GM12873 (cell line): ENCODE results near the gene MAPRE3.

ENCODE experiments used
- TF ChIP-seq, protein P1 (sequence below): IDR thresholded peaks from 2 replicates; pipeline ENCODE4 v1.5.1; 2012; ENCODE audit warnings: low read depth, mild to moderate bottlenecking, moderate library complexity, low read length, control low read depth; ENCODE audit not compliant: insufficient read depth; ENCODE audit errors: missing control alignments

Gene MAPRE3

GRCh38 chr2:26952374-26952773 lies 18.1 kb upstream of the MAPRE3 start:
- TF ChIP-seq, protein P1, sequence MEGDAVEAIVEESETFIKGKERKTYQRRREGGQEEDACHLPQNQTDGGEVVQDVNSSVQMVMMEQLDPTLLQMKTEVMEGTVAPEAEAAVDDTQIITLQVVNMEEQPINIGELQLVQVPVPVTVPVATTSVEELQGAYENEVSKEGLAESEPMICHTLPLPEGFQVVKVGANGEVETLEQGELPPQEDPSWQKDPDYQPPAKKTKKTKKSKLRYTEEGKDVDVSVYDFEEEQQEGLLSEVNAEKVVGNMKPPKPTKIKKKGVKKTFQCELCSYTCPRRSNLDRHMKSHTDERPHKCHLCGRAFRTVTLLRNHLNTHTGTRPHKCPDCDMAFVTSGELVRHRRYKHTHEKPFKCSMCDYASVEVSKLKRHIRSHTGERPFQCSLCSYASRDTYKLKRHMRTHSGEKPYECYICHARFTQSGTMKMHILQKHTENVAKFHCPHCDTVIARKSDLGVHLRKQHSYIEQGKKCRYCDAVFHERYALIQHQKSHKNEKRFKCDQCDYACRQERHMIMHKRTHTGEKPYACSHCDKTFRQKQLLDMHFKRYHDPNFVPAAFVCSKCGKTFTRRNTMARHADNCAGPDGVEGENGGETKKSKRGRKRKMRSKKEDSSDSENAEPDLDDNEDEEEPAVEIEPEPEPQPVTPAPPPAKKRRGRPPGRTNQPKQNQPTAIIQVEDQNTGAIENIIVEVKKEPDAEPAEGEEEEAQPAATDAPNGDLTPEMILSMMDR: no peak

GRCh38 chr2:26954135-26954534 lies 16.3 kb upstream of the MAPRE3 start:
- TF ChIP-seq, protein P1: no peak

GRCh38 chr2:26957041-26957440 lies 13.4 kb upstream of the MAPRE3 start:
- TF ChIP-seq, protein P1: no peak

DNA sequence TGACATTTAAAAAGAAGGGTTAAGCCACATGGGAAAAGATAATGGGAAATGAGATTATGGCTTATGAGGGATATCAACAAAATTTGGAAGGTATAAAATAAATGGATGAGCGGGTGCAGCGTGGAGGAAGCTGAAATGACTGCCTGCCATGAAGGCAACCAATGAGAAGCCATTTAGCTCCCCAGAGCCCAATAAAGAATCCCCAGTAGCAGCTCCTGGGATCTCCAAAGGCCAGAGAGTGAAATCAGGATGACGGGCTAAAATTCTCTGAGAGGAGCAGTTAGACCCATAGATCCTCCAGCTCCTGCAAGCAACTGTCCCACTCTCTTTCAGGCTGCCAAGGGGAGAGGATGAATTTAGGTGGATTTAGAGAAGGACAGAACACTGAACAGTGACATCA lies 12.9 kb upstream of the MAPRE3 start:
- TF ChIP-seq, protein P1: no peak

GRCh38 chr2:26959331-26959730 lies 11.1 kb upstream of the MAPRE3 start:
- TF ChIP-seq, protein P1: no peak

DNA sequence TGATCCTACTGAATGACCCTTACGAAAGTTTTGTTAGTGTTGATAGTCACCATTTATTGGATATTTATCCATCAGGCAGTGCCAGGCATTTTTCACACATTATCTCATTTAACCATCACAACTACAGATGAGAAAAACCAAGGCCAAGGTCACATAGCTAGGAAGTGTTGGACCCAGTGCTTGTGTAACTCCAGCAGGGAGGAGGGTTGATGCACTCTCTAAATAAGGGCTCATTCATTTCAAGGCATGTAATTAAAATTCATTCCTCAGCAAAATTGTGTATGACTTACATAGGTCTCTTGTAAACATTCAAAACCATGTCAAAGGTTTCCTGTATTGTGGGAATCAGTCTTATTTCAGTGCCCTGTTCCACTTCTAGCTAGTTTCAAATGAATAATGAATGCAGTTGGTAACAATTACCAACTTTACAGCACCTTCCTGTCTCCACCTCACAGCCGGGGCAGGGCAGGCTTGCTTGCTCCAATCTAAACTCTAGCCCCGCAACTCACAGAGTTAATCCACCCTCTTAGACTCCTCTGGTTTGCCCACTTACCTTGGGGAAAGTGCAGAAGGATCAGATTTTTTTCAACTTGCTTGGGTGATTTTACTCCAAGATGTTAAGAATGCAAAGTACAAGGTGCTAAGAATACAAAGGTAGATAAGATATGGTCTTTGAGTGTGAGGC lies 5.8 kb upstream of the MAPRE3 start:
- TF ChIP-seq, protein P1: no peak

DNA sequence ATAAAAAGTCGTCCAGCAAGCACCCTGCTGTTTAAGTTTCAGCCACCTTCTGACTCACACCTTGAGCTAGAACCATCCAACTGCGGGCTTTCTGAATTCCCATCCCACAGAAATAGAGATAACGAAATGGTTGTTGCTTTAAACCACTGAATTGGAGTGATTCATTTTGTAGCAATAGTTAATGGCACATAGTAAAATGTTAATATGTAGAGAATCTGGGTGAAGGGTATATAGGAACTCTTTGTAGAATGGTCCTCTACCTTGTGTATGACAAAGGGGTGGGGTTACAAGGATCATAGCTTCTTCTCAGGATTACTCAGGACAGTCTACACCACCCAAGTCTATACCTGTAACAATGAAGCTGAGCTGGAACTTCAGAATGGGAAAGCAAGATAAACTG lies 2.4 kb upstream of the MAPRE3 start:
- TF ChIP-seq, protein P1: no peak
